BLaER1 (cell line): Measurements from ENCODE around the gene GLIS1.

Experiments used
- H3K27ac ChIP-seq: shearing (Covaris generic); formaldehyde crosslinking; 2 replicates; pipeline ENCODE4 v1.8.1; 2022
- H3K27me3 ChIP-seq: shearing (Covaris generic); formaldehyde crosslinking; 2 replicates; pipeline ENCODE4 v1.8.1; 2022
- H3K36me3 ChIP-seq: shearing (Covaris generic); formaldehyde crosslinking; 2 replicates; pipeline ENCODE4 v1.8.1; 2022
- H3K4me1 ChIP-seq: shearing (Covaris generic); formaldehyde crosslinking; 2 replicates; pipeline ENCODE4 v1.8.1; 2022
- H3K4me2 ChIP-seq: shearing (Covaris generic); formaldehyde crosslinking; 2 replicates; pipeline ENCODE4 v1.8.1; 2022
- H3K4me3 ChIP-seq: shearing (Covaris generic); formaldehyde crosslinking; 2 replicates; pipeline ENCODE4 v1.8.1; 2022
- H3K9ac ChIP-seq: shearing (Covaris generic); formaldehyde crosslinking; 2 replicates; pipeline ENCODE4 v1.8.1; 2022
- H3K9me3 ChIP-seq: shearing (Covaris generic); formaldehyde crosslinking; 2 replicates; pipeline ENCODE4 v1.8.1; 2022
- H4K20me1 ChIP-seq: shearing (Covaris generic); formaldehyde crosslinking; 2 replicates; pipeline ENCODE4 v1.8.1; 2022
- Cebpa-rat ChIP-seq: shearing (Covaris generic); IDR thresholded peaks from 2 replicates; pipeline ENCODE4 v1.8.1; 2022

The GLIS1 gene

DNA sequence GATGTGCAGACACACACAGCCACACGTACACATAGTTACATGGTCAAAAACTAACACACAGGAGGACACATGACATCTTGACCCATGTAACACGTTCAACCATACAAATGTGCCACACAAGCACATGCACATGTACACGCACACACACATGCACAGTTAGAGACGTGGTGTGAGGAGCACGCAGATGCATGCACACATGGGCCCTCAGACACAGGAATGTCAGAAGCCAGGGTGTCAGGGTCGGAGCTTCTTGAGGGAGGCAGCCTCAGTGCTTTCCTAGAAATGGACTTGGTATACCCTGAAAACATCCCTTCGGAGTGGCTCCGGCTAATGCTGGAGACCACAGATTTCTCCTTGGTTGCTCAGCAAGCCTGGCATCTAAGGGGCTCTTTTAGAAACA is 165.4 kb downstream of the GLIS1 start:
- TF ChIP-seq Cebpa-rat: no peak
- Histone ChIP-seq H3K4me2 (no peak overlapping the region), H3K36me3 (no peaks in the 10 kb centered on the region), H4K20me1 (peaks cover 41% of the 10 kb centered on the region), H3K27me3 (no peaks in the 10 kb centered on the region), H3K4me3 (no peak overlapping the region), H3K9me3 (no peaks in the 10 kb centered on the region), H3K4me1 (peaks cover 39% of the 10 kb centered on the region), H3K9ac (no peak overlapping the region), H3K27ac (no peak overlapping the region)

DNA sequence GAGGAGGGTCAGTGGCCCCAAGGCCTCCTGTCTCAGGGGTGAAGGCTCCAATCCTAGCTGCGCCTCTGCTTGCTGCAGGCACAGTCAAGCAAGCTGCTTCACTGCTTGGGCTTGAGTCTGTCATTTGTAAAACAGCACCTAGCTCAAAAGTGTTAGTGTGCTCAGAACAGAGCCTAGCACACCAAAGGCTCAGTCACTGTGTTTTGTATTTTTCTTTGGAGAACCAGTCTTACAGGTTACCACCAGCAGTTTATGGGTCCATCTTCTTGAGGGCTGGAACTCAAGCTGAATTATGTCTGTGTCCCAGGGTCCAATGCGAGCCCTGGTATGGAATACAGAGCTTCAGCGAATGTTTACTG is 166.2 kb downstream of the GLIS1 start:
- Histone ChIP-seq H3K27me3 (no peaks in the 10 kb centered on the region), H3K4me1 (peaks cover 39% of the 10 kb centered on the region), H3K27ac (no peak overlapping the region), H3K4me2 (no peak overlapping the region), H3K9me3 (peaks cover 1% of the 10 kb centered on the region; the same call in 1 of the 2 replicates), H3K36me3 (no peaks in the 10 kb centered on the region), H3K9ac (no peak overlapping the region), H4K20me1 (peaks cover 41% of the 10 kb centered on the region), H3K4me3 (no peak overlapping the region)
- TF ChIP-seq Cebpa-rat: no peak

DNA sequence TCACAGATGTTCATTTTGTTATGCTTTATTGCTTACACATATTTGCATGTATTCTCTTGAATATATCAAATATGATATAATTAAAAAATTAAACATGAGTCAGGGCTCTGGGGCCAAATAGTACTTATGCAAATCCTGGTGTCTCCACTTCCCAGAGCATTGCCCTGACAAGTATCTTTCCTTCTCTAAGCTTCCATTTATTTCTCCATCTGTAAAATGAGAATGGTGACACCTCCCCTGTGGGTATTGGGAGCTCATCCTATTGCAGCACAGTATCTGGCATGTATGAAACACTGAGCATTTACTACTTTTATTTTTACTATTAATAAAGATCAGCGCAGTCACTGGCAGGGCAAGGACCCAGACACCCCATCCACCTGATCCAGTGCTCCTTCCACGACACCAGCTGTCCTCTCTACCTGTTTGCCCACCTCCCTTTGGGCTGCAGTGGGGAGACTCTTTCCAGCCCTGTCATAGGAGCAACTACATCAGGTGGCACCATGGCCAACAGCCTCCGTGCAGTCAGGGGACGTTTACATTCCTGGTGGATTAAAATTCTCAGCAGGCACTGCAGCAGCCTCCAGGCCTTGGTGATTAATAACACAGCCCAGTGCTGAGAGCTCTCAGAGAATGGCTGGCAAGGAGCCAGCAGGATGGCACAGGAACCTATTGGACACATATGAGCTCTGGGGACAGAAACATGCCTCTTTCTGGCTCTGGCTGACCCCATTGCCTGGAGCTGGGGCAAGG is 166.7 kb downstream of the GLIS1 start:
- no peak overlapping the region for H3K27ac ChIP-seq
- H3K4me1 ChIP-seq: peaks cover 34% of the 10 kb centered on the region
- H3K4me2 ChIP-seq: no peak overlapping the region
- H3K4me3 ChIP-seq: no peak overlapping the region
- no peak for TF ChIP-seq Cebpa-rat
- no peak overlapping the region for H3K9ac ChIP-seq
- H3K27me3 ChIP-seq: no peaks in the 10 kb centered on the region
- H4K20me1 ChIP-seq: peaks cover 39% of the 10 kb centered on the region
- no peaks in the 10 kb centered on the region for H3K36me3 ChIP-seq
- peaks cover 7% of the 10 kb centered on the region; the same call in 1 of the 2 replicates for H3K9me3 ChIP-seq

DNA sequence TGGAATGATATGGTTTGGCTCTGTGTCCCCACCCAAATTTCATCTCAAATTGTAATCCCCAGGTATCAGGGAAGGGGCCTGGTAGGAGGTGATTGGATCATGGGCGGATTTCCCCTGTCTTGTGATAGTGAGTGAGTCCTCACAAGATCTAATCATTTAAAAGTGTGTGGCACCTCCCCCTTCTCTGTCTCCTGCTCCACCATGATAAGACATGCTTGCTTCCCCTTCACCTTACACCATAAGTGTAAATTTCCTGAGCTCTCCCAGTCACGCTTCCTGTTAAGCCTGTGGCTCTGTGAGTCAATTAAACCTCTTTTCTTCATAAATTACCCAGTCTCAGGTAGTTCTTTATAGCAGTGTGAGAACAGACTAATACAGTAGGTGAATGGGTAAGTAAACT is 170.4 kb downstream of the GLIS1 start:
- no peak overlapping the region for H3K4me2 ChIP-seq

DNA sequence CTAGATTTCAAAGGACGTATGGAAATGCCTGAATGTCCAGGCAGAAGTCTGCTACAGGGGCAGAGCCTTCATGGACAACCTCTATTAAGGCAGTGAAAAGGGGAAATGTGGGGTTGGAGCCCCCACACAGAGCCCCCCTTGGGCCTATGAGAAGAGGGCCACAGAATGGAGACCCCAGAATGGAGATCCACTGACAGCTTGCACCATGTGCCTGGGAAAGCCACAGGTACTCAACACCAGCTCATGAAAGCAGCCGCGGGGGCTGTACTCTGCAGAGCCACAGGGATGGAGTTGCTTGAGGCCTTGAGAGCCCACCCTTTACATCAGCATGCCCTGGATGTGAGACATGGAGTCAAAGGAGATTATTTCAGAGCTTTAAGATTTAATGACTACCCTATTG is 171.1 kb downstream of the GLIS1 start:
- no peak overlapping the region for H3K4me2 ChIP-seq
- no peak overlapping the region for H3K4me3 ChIP-seq
- H3K9ac ChIP-seq: no peak overlapping the region
- no peak overlapping the region for H3K27ac ChIP-seq
- H3K9me3 ChIP-seq: peaks cover 8% of the 10 kb centered on the region; the same call in 1 of the 2 replicates
- no peaks in the 10 kb centered on the region for H3K4me1 ChIP-seq
- no peaks in the 10 kb centered on the region for H3K36me3 ChIP-seq
- no peaks in the 10 kb centered on the region for H3K27me3 ChIP-seq
- no peak for TF ChIP-seq Cebpa-rat
- no peaks in the 10 kb centered on the region for H4K20me1 ChIP-seq

More for the DNA sequence above, 170.4 kb downstream of the GLIS1 start:
- no peaks in the 10 kb centered on the region for H3K27me3 ChIP-seq
- no peak overlapping the region for H3K4me3 ChIP-seq
- no peaks in the 10 kb centered on the region for H3K4me1 ChIP-seq
- H3K9ac ChIP-seq: no peak overlapping the region
- no peak overlapping the region for H3K27ac ChIP-seq
- peaks cover 8% of the 10 kb centered on the region; the same call in 1 of the 2 replicates for H3K9me3 ChIP-seq
- H4K20me1 ChIP-seq: peaks cover 3% of the 10 kb centered on the region; the same call in 1 of the 2 replicates
- no peak for TF ChIP-seq Cebpa-rat
- H3K36me3 ChIP-seq: no peaks in the 10 kb centered on the region

DNA sequence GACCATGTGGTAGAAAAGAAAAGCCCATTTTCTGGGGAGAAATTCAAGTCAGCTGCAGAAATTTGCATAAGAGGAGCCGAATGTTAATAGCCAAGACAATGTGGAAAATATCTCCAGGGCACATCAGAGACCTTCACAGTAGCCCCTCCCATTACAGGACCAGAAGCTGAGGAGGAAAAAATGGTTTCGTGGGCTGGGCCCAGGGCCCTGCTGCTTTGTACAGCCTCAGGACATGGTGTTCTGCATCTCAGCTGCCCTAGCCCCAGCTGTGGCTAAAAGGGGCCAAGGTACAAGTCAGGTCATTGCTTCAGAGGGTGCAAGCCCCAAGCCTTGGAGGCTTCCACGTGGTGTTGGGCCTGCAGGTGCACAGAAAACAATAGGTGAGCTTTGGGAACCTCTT is 171.5 kb downstream of the GLIS1 start:
- Histone ChIP-seq H3K27ac (no peak overlapping the region), H3K4me3 (no peak overlapping the region), H3K4me1 (no peaks in the 10 kb centered on the region), H3K4me2 (no peak overlapping the region), H3K27me3 (no peaks in the 10 kb centered on the region; the same call in 1 of the 2 replicates), H3K9me3 (peaks cover 8% of the 10 kb centered on the region; the same call in 1 of the 2 replicates), H4K20me1 (no peaks in the 10 kb centered on the region), H3K9ac (no peak overlapping the region), H3K36me3 (no peaks in the 10 kb centered on the region)
- no peak for TF ChIP-seq Cebpa-rat

DNA sequence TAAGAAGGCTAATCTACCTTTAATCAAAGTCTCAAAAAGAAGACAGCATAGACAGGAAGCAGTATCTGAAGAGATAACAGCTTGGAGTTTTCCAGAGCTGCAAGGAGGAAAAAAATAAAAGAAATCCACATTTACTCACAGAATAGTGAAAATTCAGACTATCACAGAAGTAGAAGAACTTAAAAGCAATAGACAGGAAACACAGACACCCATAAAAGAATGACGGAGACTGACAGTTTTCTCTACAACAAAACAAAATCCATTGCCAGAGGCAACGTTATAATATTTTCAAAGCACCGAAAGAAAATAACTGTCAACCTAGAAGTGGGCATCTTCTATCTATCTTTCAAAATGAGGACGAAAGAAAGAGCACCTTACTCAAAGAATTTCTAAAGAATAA is 175.4 kb downstream of the GLIS1 start:
- Histone ChIP-seq H4K20me1 (no peaks in the 10 kb centered on the region), H3K27me3 (no peaks in the 10 kb centered on the region; the same call in 1 of the 2 replicates), H3K36me3 (no peaks in the 10 kb centered on the region), H3K4me2 (no peak overlapping the region), H3K9ac (no peak overlapping the region), H3K4me1 (no peaks in the 10 kb centered on the region), H3K27ac (no peak overlapping the region), H3K9me3 (peaks cover 8% of the 10 kb centered on the region; the same call in 1 of the 2 replicates), H3K4me3 (no peak overlapping the region)
- TF ChIP-seq Cebpa-rat: no peak

DNA sequence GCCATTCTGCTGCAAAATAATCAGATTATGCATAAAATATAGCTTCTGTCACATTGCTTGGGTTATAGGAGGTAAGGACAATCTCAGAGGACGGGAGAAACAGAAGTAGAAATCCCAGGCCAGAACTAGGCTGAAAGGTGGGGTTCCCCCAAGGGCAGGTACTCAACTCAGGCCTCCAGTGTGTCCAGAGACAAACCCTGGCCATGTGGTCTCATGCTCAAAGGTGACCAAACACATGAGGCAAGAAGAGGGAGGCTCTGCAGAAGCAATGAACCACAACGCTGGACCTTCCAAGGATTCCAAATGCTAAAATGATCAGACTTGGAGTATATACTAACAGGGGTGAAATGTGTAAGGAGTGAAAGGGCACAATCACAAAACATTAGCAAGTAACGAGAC is 176.0 kb downstream of the GLIS1 start:
- no peaks in the 10 kb centered on the region; the same call in 1 of the 2 replicates for H3K27me3 ChIP-seq
- no peaks in the 10 kb centered on the region for H3K4me1 ChIP-seq
- no peak overlapping the region for H3K27ac ChIP-seq
- H4K20me1 ChIP-seq: no peaks in the 10 kb centered on the region
- H3K9ac ChIP-seq: no peak overlapping the region
- H3K4me3 ChIP-seq: no peak overlapping the region
- peaks cover 8% of the 10 kb centered on the region; the same call in 1 of the 2 replicates for H3K9me3 ChIP-seq
- no peak overlapping the region for H3K4me2 ChIP-seq
- TF ChIP-seq Cebpa-rat: no peak
- no peaks in the 10 kb centered on the region for H3K36me3 ChIP-seq

DNA sequence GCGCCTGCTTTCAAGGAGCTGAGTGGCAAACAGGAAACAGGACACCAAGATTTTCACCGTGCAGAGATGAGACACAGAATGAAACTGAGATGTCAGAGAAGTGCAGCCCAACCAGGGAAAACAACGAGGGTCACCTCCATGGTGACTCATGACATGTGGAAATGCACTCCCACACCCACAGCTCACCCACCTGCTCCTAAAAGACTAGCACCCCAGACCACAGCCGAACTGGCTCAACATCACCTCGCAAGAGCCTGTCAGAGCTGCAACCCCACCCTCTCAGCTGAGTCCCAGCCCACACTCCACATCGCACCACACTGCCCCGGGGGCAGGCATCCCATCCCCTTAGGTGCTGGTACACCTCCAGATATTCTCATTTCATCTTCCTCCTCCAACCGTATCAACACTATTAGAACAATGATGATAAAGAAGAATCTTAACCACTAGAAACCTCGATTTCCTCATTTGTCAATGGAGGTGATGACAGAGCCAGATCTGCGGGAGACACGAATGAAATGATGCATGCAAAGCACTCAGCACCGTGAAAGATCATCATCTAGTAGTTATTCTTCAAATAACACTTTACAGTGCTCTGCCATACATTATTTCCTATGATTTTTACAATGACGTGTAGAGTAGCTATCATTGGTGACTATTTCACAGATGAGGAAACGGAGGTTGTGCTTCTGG is 176.5 kb downstream of the GLIS1 start:
- Histone ChIP-seq H3K4me1 (no peaks in the 10 kb centered on the region), H3K36me3 (no peaks in the 10 kb centered on the region), H3K4me3 (no peak overlapping the region), H3K27me3 (no peaks in the 10 kb centered on the region; the same call in 1 of the 2 replicates), H3K9ac (no peak overlapping the region), H3K4me2 (no peak overlapping the region), H4K20me1 (no peaks in the 10 kb centered on the region), H3K27ac (no peak overlapping the region), H3K9me3 (peaks cover 3% of the 10 kb centered on the region; the same call in 1 of the 2 replicates)
- no peak for TF ChIP-seq Cebpa-rat

DNA sequence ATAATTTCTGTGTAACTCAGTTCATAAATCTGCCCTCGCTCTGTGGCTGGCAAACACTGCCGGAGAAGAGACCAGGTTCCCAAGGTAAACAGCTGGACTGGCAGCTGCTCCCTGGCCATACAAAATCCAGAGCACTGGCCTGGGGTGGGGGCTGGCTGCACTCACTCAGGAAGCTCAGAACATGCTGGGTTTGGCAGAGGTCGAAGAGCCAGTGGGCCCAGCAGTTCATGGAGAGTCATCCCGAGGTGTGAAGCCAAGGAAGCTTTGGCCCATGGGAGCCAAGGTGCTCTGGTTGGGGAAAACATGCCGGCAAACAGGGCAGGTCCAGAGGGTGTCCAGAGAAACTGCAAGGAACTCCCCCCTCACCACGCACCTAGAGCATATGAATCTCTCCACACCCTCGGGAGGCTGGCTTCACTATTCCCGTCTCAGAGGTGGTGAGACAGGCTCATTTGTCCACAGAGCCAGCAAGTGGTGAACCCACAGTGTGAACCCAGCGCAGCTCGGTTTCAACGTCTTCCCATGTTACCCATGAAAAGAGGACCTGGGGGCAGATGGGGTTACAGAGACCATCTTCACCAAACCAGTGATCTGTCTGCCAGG is 177.4 kb downstream of the GLIS1 start:
- no peak overlapping the region for H3K4me3 ChIP-seq
- no peak for TF ChIP-seq Cebpa-rat
- H4K20me1 ChIP-seq: no peaks in the 10 kb centered on the region
- H3K9ac ChIP-seq: no peak overlapping the region
- H3K27ac ChIP-seq: no peak overlapping the region
- H3K4me2 ChIP-seq: no peak overlapping the region
- H3K27me3 ChIP-seq: no peaks in the 10 kb centered on the region; the same call in 1 of the 2 replicates
- H3K36me3 ChIP-seq: no peaks in the 10 kb centered on the region
- no peaks in the 10 kb centered on the region for H3K4me1 ChIP-seq
- no peaks in the 10 kb centered on the region for H3K9me3 ChIP-seq
